A673 (cell line): ENCODE data around the gene TNFAIP8L3. TPM values are rescaled to one million over a fixed set of nuclear protein-coding genes. Genes with fewer than 3 reads are reported as not detected.
"Not testable (repeated sequence)": the region's sequence is repeated elsewhere in the genome, so short reads cannot be mapped to it uniquely, and the experiment has no call there.

Experiments
- Bru-seq: library from RNA; stranded (reverse); fragments of 400-500 nt; gene quantifications from one replicate; lab custom pipeline; 2021; lab: Mats Ljungman, UMichigan
- BruChase-seq, 2 experiments: library from RNA; stranded (reverse); fragments of 400-500 nt; gene quantifications; one replicate each; lab custom pipeline; 2021; lab: Mats Ljungman, UMichigan
- BruUV-seq: library from RNA; stranded (reverse); fragments of 400-500 nt; replicated peaks from 2 replicates; lab custom pipeline; 2021; lab: Mats Ljungman, UMichigan
- CTCF ChIA-PET: fragments of 300-600 bp; sonication (Branson Sonifier 250); formaldehyde crosslinking; loops from one replicate; lab custom pipeline; 2022; ENCODE audit warnings: antibody characterized with exemption; lab: Charles Lee
- POLR2A ChIA-PET: fragments of 300-600 bp; sonication (Branson Sonifier 250); formaldehyde crosslinking; loops from one replicate; lab custom pipeline; 2022; ENCODE audit warnings: antibody characterized with exemption; ENCODE audit not compliant: low non-redundant PET; lab: Charles Lee
- DNase-seq: peaks from one replicate; pipeline ENCODE4 v3.0.0-alpha.2; 2015; ENCODE audit warnings: low spot score
- H3K27ac ChIP-seq: fragments of 200-600 bp; sonication (generic); 2 replicates; pipeline ENCODE4 v1.5.1; 2016; ENCODE audit warnings: mixed run types, low read depth, mild to moderate bottlenecking, mixed read lengths, antibody characterized with exemption, low read length; ENCODE audit not compliant: poor library complexity, severe bottlenecking
- H3K27me3 ChIP-seq: fragments of 200-600 bp; sonication (generic); replicated peaks from 2 replicates; pipeline ENCODE4 v1.6.1; 2017; ENCODE audit warnings: mixed run types, low read depth, mild to moderate bottlenecking, mixed read lengths, antibody characterized with exemption, low read length; ENCODE audit not compliant: insufficient read depth, poor library complexity
- H3K36me3 ChIP-seq: fragments of 200-600 bp; sonication (generic); 2 replicates; pipeline ENCODE4 v1.6.1; 2016; ENCODE audit warnings: mixed run types, mild to moderate bottlenecking, mixed read lengths, antibody characterized with exemption, low read length; ENCODE audit not compliant: insufficient read depth, poor library complexity, severe bottlenecking
- H3K4me1 ChIP-seq: fragments of 200-600 bp; sonication (generic); 2 replicates; pipeline ENCODE4 v1.6.1; 2017; ENCODE audit warnings: mixed run types, mild to moderate bottlenecking, mixed read lengths, antibody characterized with exemption, low read length; ENCODE audit not compliant: insufficient read depth, poor library complexity, severe bottlenecking
- H3K4me3 ChIP-seq: fragments of 200-600 bp; sonication (generic); 2 replicates; pipeline ENCODE4 v1.5.1; 2016; ENCODE audit warnings: low read depth, mixed run types, mild to moderate bottlenecking, mixed read lengths, low read length; ENCODE audit not compliant: poor library complexity, severe bottlenecking
- H3K9me3 ChIP-seq: fragments of 200-600 bp; sonication (generic); 2 replicates; pipeline ENCODE4 v1.6.1; 2016; ENCODE audit warnings: mixed run types, low read depth, mild to moderate bottlenecking, mixed read lengths, antibody characterized with exemption, low read length; ENCODE audit not compliant: poor library complexity, severe bottlenecking
- CTCF ChIP-seq: fragments of 300-800, 200-600 bp; sonication (generic); conservative IDR thresholded peaks from 2 replicates; pipeline ENCODE4 v1.5.1; 2017; ENCODE audit warnings: low read depth, mild to moderate bottlenecking, antibody characterized with exemption, low read length, moderate library complexity, mixed read lengths
- EZH2 ChIP-seq: fragments of 200-600 bp; sonication (generic); IDR thresholded peaks from 2 replicates; pipeline ENCODE4 v1.6.1; 2017; ENCODE audit warnings: borderline replicate concordance, low read depth, mild to moderate bottlenecking, mixed read lengths, antibody characterized with exemption, low read length; ENCODE audit not compliant: poor library complexity, severe bottlenecking
- intact Hi-C: fragments of 100-400 bp; cut with micrococcal nuclease; formaldehyde crosslinking; loops from one replicate; pipeline ENCODE4 v1.10.0; 2022; ENCODE audit not compliant: unreplicated experiment
- long read RNA-seq: library from polyadenylated mRNA; stranded (forward); transcript quantifications from one replicate; pipeline ENCODE4 v2.0.0, GENCODE V29; 2022
- total RNA-seq: library from RNA; stranded (reverse); gene quantifications from 2 replicates; pipeline ENCODE4 v1.2.3, GENCODE V29; 2021

The TNFAIP8L3 gene
- total RNA-seq (0.15 and 0.24 TPM in 2 replicates), Bru-seq, nascent RNA (percentile 2 among the genes with signal in this experiment), BruChase-seq, experiment 1, labeled RNA remaining after a 2-hour chase (percentile 2 among the genes with signal in this experiment), BruChase-seq, experiment 2, labeled RNA remaining after a 6-hour chase (not detected)
- long read RNA-seq = 0 reads

- Histone ChIP-seq H3K27ac (no peak within 1 kb of the TSS), H3K27me3 (peaks cover 87% of the 10 kb centered on the region), H3K4me3 (peak within 1 kb of the TSS; percentile 39), H3K4me1 (peaks cover 8% of the 10 kb centered on the region), H3K36me3 (no peaks in the 10 kb centered on the region), H3K9me3 (no peaks in the 10 kb centered on the region)
- DNase-seq = peak; percentile 9
- BruUV-seq = no TSS peak
- TF ChIP-seq EZH2 (no peak), CTCF (no peak)
- ChIA-PET CTCF (no interaction called here), POLR2A (no interaction called here)
- intact Hi-C loops = no loop called here
Observed at GRCh38 chr15:51094606-51095569, at the start of gene TNFAIP8L3. Gene TNFAIP8L3, minus strand, starts transcription at chr15:51094906. Its CDS starts 311 bp downstream, at chr15:51094595.

GRCh38 chr15:51144021-51144532 is 49.4 kb upstream of the TNFAIP8L3 start:
- intact Hi-C loops = no loop called here
- Histone ChIP-seq H3K4me3 (no peak overlapping the region), H3K9me3 (no peaks in the 10 kb centered on the region), H3K4me1 (no peaks in the 10 kb centered on the region), H3K27ac (no peak overlapping the region), H3K27me3 (no peaks in the 10 kb centered on the region), H3K36me3 (no peaks in the 10 kb centered on the region)
- peak; percentile 14 for DNase-seq
- no TSS peak for BruUV-seq
- ChIA-PET CTCF (no interaction called here), POLR2A (no interaction called here)
- no peak for TF ChIP-seq EZH2
- no peak for TF ChIP-seq CTCF

- H3K4me3 ChIP-seq, H3K27ac ChIP-seq, CTCF ChIA-PET, H3K27me3 ChIP-seq, H3K4me1 ChIP-seq, BruUV-seq, DNase-seq, intact Hi-C loops, H3K36me3 ChIP-seq, POLR2A ChIA-PET, H3K9me3 ChIP-seq: not testable (repeated sequence)
Observed at GRCh38 chr15:51140347-51140746, 45.6 kb upstream of the TNFAIP8L3 start.
